ENCODE data around the gene PCNT.
"Not testable (repeated sequence)": the region's sequence is repeated elsewhere in the genome, so short reads cannot be mapped to it uniquely, and the experiment has no call there.

The PCNT gene

DNA sequence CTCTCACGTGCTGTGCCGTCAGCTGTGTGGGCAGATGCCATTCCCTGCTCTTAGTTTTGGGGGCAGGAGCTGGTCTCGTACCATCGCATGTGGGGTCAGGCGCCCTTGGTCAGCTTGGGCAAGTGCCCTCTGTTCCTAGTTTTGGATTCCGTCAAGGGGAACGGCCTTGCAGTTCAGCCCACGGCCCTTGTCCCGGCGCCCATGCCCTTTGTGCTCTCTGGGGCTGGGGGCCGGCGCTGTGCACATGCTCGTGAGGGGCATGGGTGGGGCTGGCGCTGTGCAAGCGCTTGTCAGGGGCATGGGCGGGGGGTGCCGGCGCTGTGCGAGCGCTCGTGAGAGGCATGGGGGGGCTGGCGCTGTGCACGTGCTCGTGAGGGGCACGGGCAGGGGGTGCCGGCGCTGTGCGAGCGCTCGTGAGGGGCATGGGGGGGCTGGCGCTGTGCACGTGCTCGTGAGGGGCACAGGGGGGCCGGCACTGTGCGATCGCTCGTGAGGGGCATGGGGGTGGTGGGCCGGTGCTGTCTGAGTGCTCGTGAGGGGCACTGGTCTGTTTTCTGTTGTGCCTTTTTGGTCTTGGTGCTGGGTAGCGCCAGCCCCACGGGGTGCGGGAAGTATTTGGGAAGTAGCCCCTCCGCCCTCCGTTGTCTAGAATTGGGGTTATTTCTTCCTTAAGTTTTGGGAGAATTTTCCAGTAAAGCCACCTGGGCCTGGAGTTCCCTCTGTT is 105.2 kb downstream of the PCNT start:
- no peaks in the 10 kb centered on the region for H3K9me3 ChIP-seq (ENCODE audit: control insufficient read depth, insufficient read depth, low read length)
- no peaks in the 10 kb centered on the region for H3K27me3 ChIP-seq (ENCODE audit: control insufficient read depth, insufficient read depth, low read length)
- no peak overlapping the region for H3K27ac ChIP-seq (ENCODE audit: low read depth, low read length)
- no peak overlapping the region for H3K4me3 ChIP-seq (ENCODE audit: low read depth, low read length)
- peaks cover 72% of the 10 kb centered on the region for H3K36me3 ChIP-seq (ENCODE audit: control insufficient read depth, insufficient read depth, low read length)
- H3K9ac ChIP-seq (ENCODE audit: low read depth, low read length), result no peak overlapping the region
- H3K4me1 ChIP-seq (ENCODE audit: control insufficient read depth, insufficient read depth, low read length), result no peaks in the 10 kb centered on the region

DNA sequence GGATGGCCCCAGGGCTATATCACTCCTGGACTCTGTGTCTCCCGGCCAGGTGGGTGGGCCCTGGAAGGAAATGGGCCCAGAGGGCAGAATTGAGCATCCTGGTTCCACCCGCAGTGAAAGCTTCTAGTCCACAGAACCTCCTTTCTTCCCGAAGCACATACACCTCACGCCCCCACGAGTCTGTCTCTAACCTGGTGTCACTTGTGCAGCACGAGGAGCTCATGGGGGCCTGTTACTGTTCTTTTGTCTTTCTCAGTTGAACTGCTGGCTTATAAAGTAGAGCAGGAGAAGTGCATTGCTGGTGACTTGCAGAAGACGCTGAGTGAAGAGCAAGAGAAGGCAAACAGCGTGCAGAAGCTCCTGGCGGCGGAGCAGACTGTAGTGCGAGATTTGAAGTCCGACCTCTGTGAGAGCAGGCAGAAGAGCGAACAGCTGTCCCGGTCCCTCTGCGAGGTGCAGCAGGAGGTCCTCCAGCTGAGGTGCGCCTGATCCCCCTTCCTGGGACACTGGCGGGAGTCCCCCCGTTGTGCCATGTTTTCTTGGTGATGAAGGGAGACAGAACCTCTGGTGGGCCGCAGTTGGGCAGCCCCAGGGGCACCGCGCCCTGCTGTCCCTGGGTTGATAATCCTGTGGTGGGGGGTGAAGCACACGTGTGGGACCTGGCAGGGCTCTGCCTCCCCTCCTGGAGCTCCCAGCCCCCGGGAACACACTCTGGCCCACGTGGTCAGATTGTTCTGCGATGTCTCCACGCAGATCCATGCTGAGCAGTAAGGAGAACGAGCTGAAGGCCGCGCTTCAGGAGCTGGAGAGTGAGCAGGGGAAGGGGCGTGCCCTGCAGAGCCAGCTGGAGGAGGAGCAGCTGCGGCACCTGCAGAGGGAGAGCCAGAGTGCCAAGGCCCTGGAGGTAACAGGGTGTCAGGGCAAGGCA is 106.1 kb downstream of the PCNT start:
- Histone ChIP-seq H3K36me3 (ENCODE audit: control insufficient read depth, insufficient read depth, low read length) (peaks cover 76% of the 10 kb centered on the region), H3K27me3 (ENCODE audit: control insufficient read depth, insufficient read depth, low read length) (no peaks in the 10 kb centered on the region), H3K9me3 (ENCODE audit: control insufficient read depth, insufficient read depth, low read length) (no peaks in the 10 kb centered on the region), H3K4me3 (ENCODE audit: low read depth, low read length) (no peak overlapping the region), H3K27ac (ENCODE audit: low read depth, low read length) (no peak overlapping the region), H3K4me1 (ENCODE audit: control insufficient read depth, insufficient read depth, low read length) (no peaks in the 10 kb centered on the region), H3K9ac (ENCODE audit: low read depth, low read length) (no peak overlapping the region)

DNA sequence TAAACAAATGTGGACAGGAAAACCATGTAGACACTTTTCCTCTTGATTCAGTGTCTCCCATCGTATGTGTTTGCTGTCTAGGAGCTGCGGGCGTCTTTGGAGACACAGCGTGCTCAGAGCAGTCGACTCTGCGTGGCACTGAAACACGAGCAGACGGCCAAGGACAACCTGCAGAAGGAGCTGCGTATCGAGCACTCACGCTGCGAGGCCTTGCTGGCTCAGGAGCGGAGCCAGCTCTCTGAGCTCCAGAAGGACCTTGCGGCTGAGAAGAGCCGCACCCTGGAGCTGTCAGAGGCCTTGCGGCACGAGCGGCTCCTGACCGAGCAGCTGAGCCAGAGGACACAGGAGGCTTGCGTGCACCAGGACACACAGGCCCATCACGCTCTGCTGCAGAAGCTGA is 107.5 kb downstream of the PCNT start:
- Histone ChIP-seq H3K4me3 (ENCODE audit: low read depth, low read length) (no peak overlapping the region), H3K36me3 (ENCODE audit: control insufficient read depth, insufficient read depth, low read length) (peaks cover 76% of the 10 kb centered on the region), H3K9me3 (ENCODE audit: control insufficient read depth, insufficient read depth, low read length) (no peaks in the 10 kb centered on the region), H3K27me3 (ENCODE audit: control insufficient read depth, insufficient read depth, low read length) (no peaks in the 10 kb centered on the region), H3K4me1 (ENCODE audit: control insufficient read depth, insufficient read depth, low read length) (no peaks in the 10 kb centered on the region), H3K9ac (ENCODE audit: low read depth, low read length) (no peak overlapping the region), H3K27ac (ENCODE audit: low read depth, low read length) (no peak overlapping the region)

DNA sequence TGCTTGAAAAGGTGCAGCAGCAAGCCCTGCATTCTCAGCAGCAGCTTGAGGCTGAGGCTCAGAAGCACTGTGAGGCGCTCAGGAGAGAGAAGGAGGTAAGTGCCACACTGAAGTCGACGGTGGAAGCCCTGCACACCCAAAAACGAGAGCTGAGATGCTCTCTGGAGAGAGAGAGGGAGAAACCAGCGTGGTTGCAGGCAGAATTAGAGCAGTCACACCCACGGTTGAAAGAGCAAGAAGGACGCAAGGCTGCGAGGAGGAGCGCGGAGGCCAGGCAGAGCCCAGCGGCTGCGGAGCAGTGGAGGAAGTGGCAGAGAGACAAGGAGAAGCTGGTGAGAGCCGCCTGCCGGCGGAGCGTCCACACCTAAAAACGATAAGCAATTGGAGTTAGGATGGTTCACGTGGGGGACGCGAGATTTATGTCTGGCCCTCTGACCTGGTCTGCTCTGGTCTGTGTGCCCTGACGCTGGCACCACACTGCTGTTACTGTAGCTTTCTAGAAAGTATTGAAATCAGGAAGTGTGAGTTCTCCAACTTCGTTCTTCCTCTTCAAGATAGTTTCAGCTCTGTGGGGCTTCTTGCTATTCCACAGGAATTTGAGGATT is 108.0 kb downstream of the PCNT start:
- no peak overlapping the region for H3K27ac ChIP-seq (ENCODE audit: low read depth, low read length)
- no peak overlapping the region for H3K9ac ChIP-seq (ENCODE audit: low read depth, low read length)
- H3K36me3 ChIP-seq (ENCODE audit: control insufficient read depth, insufficient read depth, low read length), result peaks cover 78% of the 10 kb centered on the region
- H3K9me3 ChIP-seq (ENCODE audit: control insufficient read depth, insufficient read depth, low read length), result no peaks in the 10 kb centered on the region
- no peaks in the 10 kb centered on the region for H3K4me1 ChIP-seq (ENCODE audit: control insufficient read depth, insufficient read depth, low read length)
- no peak overlapping the region for H3K4me3 ChIP-seq (ENCODE audit: low read depth, low read length)
- no peaks in the 10 kb centered on the region for H3K27me3 ChIP-seq (ENCODE audit: control insufficient read depth, insufficient read depth, low read length)

DNA sequence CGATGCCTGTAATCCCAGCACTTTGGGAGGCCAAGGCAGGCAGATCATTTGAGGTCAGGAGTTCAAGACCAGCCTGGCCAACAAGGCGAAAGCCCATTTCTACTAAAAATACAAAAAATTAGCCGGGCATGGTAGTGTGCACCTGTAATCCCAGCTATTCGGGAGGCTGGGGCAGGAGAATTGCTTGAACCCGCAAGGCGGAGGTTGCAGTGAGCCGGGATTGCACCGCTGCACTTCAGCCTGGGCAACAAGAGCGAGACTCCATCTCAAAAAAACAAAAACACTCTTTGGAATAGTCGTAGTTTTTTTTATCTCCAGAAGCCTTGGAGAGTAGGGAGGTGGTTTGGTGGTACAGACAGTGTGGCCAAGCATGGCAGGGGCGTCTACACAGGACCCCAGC is 109.2 kb downstream of the PCNT start:
- not testable (repeated sequence) for H3K9ac ChIP-seq (ENCODE audit: low read depth, low read length); H3K4me1 ChIP-seq (ENCODE audit: control insufficient read depth, insufficient read depth, low read length); H3K9me3 ChIP-seq (ENCODE audit: control insufficient read depth, insufficient read depth, low read length); H3K27me3 ChIP-seq (ENCODE audit: control insufficient read depth, insufficient read depth, low read length); H3K4me3 ChIP-seq (ENCODE audit: low read depth, low read length); H3K27ac ChIP-seq (ENCODE audit: low read depth, low read length)
- H3K36me3 ChIP-seq (ENCODE audit: control insufficient read depth, insufficient read depth, low read length), result peaks cover 78% of the 10 kb centered on the region

DNA sequence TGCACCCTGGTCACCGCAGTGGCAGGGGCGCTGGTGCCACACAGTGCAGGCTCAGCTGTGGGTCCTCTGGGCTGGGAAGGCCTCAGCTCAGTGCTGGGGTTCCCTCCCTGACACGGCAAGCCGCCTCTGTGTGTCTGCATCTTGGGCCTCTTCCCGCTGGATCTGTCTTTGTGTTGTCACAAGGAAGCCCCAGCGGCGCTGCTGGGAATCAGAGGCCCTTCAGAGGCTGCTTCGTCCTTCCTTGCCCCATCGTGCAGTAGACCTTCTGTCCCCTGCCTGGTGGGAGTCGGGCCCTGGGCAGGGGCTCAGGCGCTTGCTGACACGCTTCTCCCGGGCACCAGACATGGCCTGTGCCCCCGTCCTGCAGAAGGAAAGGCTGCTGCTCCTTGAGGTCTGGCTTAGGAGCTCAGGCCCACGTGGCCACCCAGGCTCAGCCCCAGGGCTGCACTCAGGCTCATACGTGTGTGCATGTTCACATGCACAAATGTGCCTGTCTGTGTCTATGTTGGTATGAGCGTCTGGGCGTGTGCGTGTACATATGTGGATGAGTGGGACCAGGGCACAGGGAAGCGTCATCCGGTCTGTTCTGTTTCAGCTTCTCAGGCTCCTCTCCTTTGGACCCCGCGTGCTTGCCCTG is 110.5 kb downstream of the PCNT start:
- Histone ChIP-seq H3K4me3 (ENCODE audit: low read depth, low read length) (no peak overlapping the region), H3K27ac (ENCODE audit: low read depth, low read length) (no peak overlapping the region), H3K9me3 (ENCODE audit: control insufficient read depth, insufficient read depth, low read length) (no peaks in the 10 kb centered on the region), H3K27me3 (ENCODE audit: control insufficient read depth, insufficient read depth, low read length) (no peaks in the 10 kb centered on the region), H3K9ac (ENCODE audit: low read depth, low read length) (no peak overlapping the region), H3K4me1 (ENCODE audit: control insufficient read depth, insufficient read depth, low read length) (no peaks in the 10 kb centered on the region), H3K36me3 (ENCODE audit: control insufficient read depth, insufficient read depth, low read length) (peaks cover 79% of the 10 kb centered on the region)

DNA sequence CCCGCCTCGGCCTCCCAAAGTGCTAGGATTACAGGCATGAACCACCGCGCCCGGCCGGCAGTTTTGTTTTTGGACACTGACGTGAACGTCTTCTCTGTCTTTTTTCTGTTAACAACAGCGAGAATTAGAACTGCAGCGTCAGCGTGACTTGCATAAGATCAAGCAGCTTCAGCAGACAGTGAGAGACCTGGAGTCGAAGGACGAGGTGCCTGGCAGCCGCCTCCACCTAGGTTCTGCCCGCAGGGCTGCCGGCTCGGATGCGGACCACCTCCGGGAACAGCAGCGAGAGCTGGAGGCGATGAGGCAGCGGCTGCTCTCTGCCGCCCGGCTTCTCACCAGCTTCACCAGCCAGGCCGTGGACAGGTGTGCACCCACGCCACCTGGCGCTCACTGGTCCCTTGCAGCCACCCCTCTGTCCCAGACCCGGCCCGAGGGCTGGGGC is 111.9 kb downstream of the PCNT start:
- Histone ChIP-seq H3K4me1 (ENCODE audit: control insufficient read depth, insufficient read depth, low read length) (no peaks in the 10 kb centered on the region), H3K9me3 (ENCODE audit: control insufficient read depth, insufficient read depth, low read length) (no peaks in the 10 kb centered on the region), H3K9ac (ENCODE audit: low read depth, low read length) (no peak overlapping the region), H3K27me3 (ENCODE audit: control insufficient read depth, insufficient read depth, low read length) (no peaks in the 10 kb centered on the region), H3K4me3 (ENCODE audit: low read depth, low read length) (no peak overlapping the region), H3K36me3 (ENCODE audit: control insufficient read depth, insufficient read depth, low read length) (peaks cover 79% of the 10 kb centered on the region), H3K27ac (ENCODE audit: low read depth, low read length) (no peak overlapping the region)

DNA sequence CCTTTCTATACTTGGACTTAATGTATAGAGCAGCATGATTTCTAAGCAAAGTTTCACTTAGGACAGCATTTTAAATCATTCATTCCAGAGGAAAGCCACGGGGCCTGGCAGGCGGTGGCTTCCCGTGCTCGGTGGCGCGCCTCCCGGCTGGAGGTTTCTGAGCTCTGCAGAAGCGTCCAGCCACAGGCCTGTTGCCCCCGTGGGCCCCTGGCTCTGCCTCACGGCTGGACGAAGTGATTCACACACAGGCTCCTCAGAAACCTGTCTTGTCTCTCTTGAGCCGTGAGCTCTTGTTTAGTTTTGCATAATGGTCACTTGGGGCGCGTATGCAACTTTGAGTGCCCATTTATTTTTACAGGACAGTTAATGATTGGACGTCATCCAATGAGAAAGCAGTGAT is 112.7 kb downstream of the PCNT start:
- peaks cover 79% of the 10 kb centered on the region for H3K36me3 ChIP-seq (ENCODE audit: control insufficient read depth, insufficient read depth, low read length)
- no peaks in the 10 kb centered on the region for H3K4me1 ChIP-seq (ENCODE audit: control insufficient read depth, insufficient read depth, low read length)
- no peaks in the 10 kb centered on the region for H3K27me3 ChIP-seq (ENCODE audit: control insufficient read depth, insufficient read depth, low read length)
- no peak overlapping the region for H3K4me3 ChIP-seq (ENCODE audit: low read depth, low read length)
- H3K9ac ChIP-seq (ENCODE audit: low read depth, low read length), result no peak overlapping the region
- H3K9me3 ChIP-seq (ENCODE audit: control insufficient read depth, insufficient read depth, low read length), result no peaks in the 10 kb centered on the region
- no peak overlapping the region for H3K27ac ChIP-seq (ENCODE audit: low read depth, low read length)

DNA sequence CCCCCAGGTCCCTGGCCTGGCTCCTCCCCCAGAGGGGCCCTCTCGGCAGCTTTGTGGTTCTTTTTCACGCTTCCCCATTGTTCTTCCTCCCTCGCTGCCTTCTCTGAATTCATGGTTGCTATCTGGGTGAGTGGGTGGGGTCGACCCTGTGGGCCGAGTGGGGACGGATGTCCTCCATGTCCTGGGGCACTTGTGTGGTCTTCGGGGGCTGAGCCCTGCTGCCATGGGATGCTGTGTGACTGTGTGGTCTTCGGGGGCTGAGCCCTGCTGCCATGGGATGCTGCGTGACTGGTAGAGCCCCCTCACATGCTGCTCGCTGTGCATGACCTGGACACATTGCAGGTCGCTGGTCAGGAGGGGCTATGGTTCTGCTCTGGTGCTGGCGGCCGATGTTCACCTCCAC is 113.1 kb downstream of the PCNT start:
- H3K27ac ChIP-seq (ENCODE audit: low read depth, low read length), result no peak overlapping the region
- no peaks in the 10 kb centered on the region for H3K4me1 ChIP-seq (ENCODE audit: control insufficient read depth, insufficient read depth, low read length)
- no peak overlapping the region for H3K9ac ChIP-seq (ENCODE audit: low read depth, low read length)
- H3K4me3 ChIP-seq (ENCODE audit: low read depth, low read length), result no peak overlapping the region
- H3K27me3 ChIP-seq (ENCODE audit: control insufficient read depth, insufficient read depth, low read length), result no peaks in the 10 kb centered on the region
- no peaks in the 10 kb centered on the region for H3K9me3 ChIP-seq (ENCODE audit: control insufficient read depth, insufficient read depth, low read length)
- peaks cover 79% of the 10 kb centered on the region for H3K36me3 ChIP-seq (ENCODE audit: control insufficient read depth, insufficient read depth, low read length)

DNA sequence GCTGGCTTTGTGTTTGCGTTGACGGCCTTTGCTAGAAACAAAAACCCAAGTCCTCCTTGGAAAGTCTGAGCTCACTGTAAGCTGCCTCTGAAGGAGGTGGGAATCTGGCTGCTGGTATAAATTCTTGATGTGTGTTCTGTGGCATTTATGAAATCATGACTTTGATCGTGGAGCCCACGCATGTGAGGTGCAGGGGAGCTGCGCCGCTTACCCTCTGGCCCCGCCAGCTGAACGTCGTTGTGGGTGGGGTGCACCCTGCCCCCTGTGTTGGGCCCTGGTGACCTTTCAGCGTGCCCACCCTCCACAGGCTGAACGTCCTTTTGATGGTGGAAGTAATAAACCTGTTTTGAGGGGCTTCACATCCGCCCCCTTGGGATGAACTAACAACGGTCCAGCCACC is 113.6 kb downstream of the PCNT start:
- Histone ChIP-seq H3K36me3 (ENCODE audit: control insufficient read depth, insufficient read depth, low read length) (peaks cover 79% of the 10 kb centered on the region), H3K27me3 (ENCODE audit: control insufficient read depth, insufficient read depth, low read length) (no peaks in the 10 kb centered on the region), H3K9me3 (ENCODE audit: control insufficient read depth, insufficient read depth, low read length) (no peaks in the 10 kb centered on the region), H3K27ac (ENCODE audit: low read depth, low read length) (no peak overlapping the region), H3K9ac (ENCODE audit: low read depth, low read length) (no peak overlapping the region), H3K4me1 (ENCODE audit: control insufficient read depth, insufficient read depth, low read length) (no peaks in the 10 kb centered on the region), H3K4me3 (ENCODE audit: low read depth, low read length) (no peak overlapping the region)
